Spleen (tissue), 11 donors: ENCODE results near the gene PPP2R2B. TPM values are rescaled to one million over a fixed set of nuclear protein-coding genes. Genes with fewer than 3 reads are reported as not detected.

Experiments used
- DNase-seq: peaks from one replicate; pipeline ENCODE4 v3.0.0-alpha.2; 2020
- H3K27ac ChIP-seq, 8 donors: fragments of 200-600 bp; sonication (generic) in 7 of 8; 1 replicate in 4 of 8; 2 replicates in 4 of 8; pipeline versions ENCODE4 v1.5.0 to v1.8.0; 2016 to 2021; ENCODE audit warnings: inconsistent platforms in 4 of 8, mild to moderate bottlenecking in 4 of 8, moderate library complexity in 1 of 8
- H3K27me3 ChIP-seq, 7 donors: fragments of 200-600 bp; sonication (generic) in 6 of 7; replicated peaks in 1 of 7; 1 replicate in 4 of 7; 2 replicates in 3 of 7; pipeline versions ENCODE4 v1.5.0 to v1.8.0; 2016 to 2021; ENCODE audit warnings: inconsistent platforms in 3 of 7, mild to moderate bottlenecking in 1 of 7
- H3K36me3 ChIP-seq, 6 donors: fragments of 200-600 bp; sonication (generic) in 5 of 6; 1 replicate in 4 of 6; 2 replicates in 2 of 6; pipeline versions ENCODE4 v1.5.0 to v1.8.0; 2016 to 2021; ENCODE audit warnings: inconsistent platforms in 2 of 6
- H3K4me1 ChIP-seq, 6 donors: fragments of 200-600 bp; sonication (generic) in 5 of 6; 1 replicate in 3 of 6; 2 replicates in 3 of 6; pipeline versions ENCODE4 v1.5.0 to v1.8.0; 2016 to 2021; ENCODE audit warnings: inconsistent platforms in 3 of 6
- H3K4me3 ChIP-seq, 8 donors: fragments of 200-600 bp; sonication (generic) in 7 of 8; 1 replicate in 4 of 8; 2 replicates in 4 of 8; pipeline versions ENCODE4 v1.5.0 to v1.8.0; 2016 to 2021; ENCODE audit warnings: inconsistent platforms in 4 of 8, mild to moderate bottlenecking in 4 of 8, moderate library complexity in 2 of 8
- H3K9me3 ChIP-seq, 8 donors: fragments of 200-600 bp; sonication (generic) in 7 of 8; 1 replicate in 4 of 8; 2 replicates in 4 of 8; pipeline versions ENCODE4 v1.5.0 to v1.8.0; 2016 to 2021; ENCODE audit warnings: inconsistent platforms in 4 of 8
- POLR2A ChIP-seq, 3 donors: fragments of 450-650 bp; IDR thresholded peaks; one replicate each; pipeline ENCODE4 v1.5.1; 2017; ENCODE audit warnings: antibody characterized with exemption in 3 of 3, mild to moderate bottlenecking in 1 of 3
- POLR2AphosphoS5 ChIP-seq, 3 donors: sonication (generic); formaldehyde crosslinking; IDR thresholded peaks; one replicate each; pipeline ENCODE4 v1.5.1; 2017; ENCODE audit warnings: antibody characterized with exemption in 3 of 3
- WGBS, 5 donors: extraction: QIAGEN DNeasy Blood & Tissue Kit in 3 of 5; methylation state at CpG; one replicate each; pipeline versions ENCODE4 v1.1.5 to v1.1.7; 2013 to 2018; 5-methylcytosine and 5-hydroxymethylcytosine counted together
- intact Hi-C: fragments of 100-400 bp; cut with DNase I; formaldehyde crosslinking; loops from one replicate; pipeline ENCODE4 v1.15.0; 2023; ENCODE audit warnings: low total_unique reads
- polyA plus RNA-seq, 3 donors: library from polyadenylated mRNA; stranded (reverse); fragments of 200-250 nt; gene quantifications; one replicate each; pipeline ENCODE4 v1.2.1, GENCODE V29; 2013
- total RNA-seq, 7 donors: library from RNA; depleted of rRNA in 3 of 7; stranded (reverse); fragments of >200 nt in 3 of 7; fragmentation: NEBNext Ultra II Directional in 4 of 7; extraction: Animal tissue kit (Norgen Biotek cat#: 25700) in 4 of 7; gene quantifications; one replicate each; pipeline versions ENCODE4 v1.1.0 to v1.2.1, GENCODE V29; 2016 to 2021
- TF ChIP-seq, protein P1 (sequence below), 11 experiments: fragments of 200-600 bp in 7 of 11; fragments of 450-650 bp in 4 of 11; sonication (generic) in 4 of 11; IDR thresholded peaks in 8 of 11; conservative IDR thresholded peaks in 3 of 11; 1 replicate in 7 of 11; 2 replicates in 4 of 11; pipeline versions ENCODE4 v1.4.0 to v1.8.0; 2016 to 2021; ENCODE audit warnings: antibody characterized with exemption in 11 of 11, inconsistent platforms in 4 of 11, mild to moderate bottlenecking in 1 of 11
- donor health status: healthy with polysubstance abuse.
- donor health status: DM: no; HTN: no; CAD: no; lungs with moderate emphysema.
- donor health status: DM: no; HTN: no; CAD: no.
- donor health status: Bipolar disorder and iron deficiency.
- donor health status: healthy.
- donor health status: DM: no; HTN: no; CAD: no.
- donor health status: DM: yes; HTN: yes; CAD: no.

The PPP2R2B gene
- total and polyA plus RNA-seq, 10 donors = 0.17 to 9.3 (median 4.1) TPM

DNA sequence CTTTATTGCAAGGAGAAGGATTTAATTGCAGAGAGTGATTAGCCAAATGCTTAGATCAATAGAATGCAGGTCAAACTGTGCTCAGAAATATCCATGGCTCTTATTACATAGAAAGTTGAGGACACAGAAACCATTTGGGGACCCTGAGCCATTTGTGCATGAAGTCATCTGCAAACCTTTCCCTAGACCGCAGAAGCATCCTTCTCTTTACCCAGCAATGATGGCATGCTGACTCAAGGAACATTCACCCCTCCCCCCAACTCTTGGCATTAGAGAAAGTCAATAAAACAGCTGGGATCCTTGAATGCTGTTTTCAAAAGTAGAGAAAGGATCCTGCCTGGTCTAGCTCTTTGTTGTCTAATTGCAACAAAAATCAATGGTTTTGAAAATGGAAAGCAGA is 73.5 kb downstream of the PPP2R2B start:
- Histone ChIP-seq H3K4me3 (no peak overlapping the region), H3K9me3 (no peaks in the 10 kb centered on the region), H3K36me3 (no peaks in the 10 kb centered on the region), H3K4me1 (no peaks in the 10 kb centered on the region), H3K27ac (no peak overlapping the region), H3K27me3 (no peaks in the 10 kb centered on the region)
- 33 to 80% (median 75%) methylated on average over 1 of the region's 1 CpG for WGBS, 5 donors
- TF ChIP-seq POLR2AphosphoS5 (IDR thresholded peaks at IDR 0.05) (no peak), POLR2A (IDR thresholded peaks at IDR 0.05) (no peak)
- TF ChIP-seq, protein P1, sequence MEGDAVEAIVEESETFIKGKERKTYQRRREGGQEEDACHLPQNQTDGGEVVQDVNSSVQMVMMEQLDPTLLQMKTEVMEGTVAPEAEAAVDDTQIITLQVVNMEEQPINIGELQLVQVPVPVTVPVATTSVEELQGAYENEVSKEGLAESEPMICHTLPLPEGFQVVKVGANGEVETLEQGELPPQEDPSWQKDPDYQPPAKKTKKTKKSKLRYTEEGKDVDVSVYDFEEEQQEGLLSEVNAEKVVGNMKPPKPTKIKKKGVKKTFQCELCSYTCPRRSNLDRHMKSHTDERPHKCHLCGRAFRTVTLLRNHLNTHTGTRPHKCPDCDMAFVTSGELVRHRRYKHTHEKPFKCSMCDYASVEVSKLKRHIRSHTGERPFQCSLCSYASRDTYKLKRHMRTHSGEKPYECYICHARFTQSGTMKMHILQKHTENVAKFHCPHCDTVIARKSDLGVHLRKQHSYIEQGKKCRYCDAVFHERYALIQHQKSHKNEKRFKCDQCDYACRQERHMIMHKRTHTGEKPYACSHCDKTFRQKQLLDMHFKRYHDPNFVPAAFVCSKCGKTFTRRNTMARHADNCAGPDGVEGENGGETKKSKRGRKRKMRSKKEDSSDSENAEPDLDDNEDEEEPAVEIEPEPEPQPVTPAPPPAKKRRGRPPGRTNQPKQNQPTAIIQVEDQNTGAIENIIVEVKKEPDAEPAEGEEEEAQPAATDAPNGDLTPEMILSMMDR (IDR thresholded peaks at IDR 0.05 in 8 of 11, conservative IDR thresholded peaks at IDR 0.05 in 3 of 11) = no peak
- DNase-seq = no peak
- intact Hi-C loops = no loop called here

DNA sequence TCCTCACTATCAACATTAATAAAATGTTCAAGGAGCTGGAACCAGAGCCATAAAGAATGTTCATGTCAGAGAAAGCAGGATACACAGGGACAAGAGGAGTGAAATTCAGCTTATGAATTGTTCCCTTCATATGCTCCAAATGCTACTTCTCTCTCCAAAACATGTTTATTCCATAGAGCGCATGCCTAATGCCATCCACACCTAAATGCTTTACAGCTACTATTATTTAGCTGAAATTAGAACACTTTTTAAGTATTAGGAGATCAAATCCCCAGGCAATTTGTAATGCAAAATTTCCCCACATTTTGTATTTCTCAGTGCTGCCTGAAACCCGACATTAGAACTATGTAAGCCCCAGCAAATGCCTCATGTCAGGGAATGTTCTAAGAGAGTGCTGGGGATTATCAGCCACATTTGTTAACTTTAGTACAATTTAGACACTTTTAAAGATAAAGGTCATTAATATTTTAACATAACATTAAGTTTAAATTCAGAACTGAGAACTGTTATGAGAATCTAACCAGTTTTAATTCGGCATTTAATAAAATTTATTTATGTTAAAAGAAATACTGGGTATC is 75.5 kb downstream of the PPP2R2B start:
- no peaks in the 10 kb centered on the region for H3K9me3 ChIP-seq
- H3K27ac ChIP-seq = no peak overlapping the region
- TF ChIP-seq POLR2AphosphoS5 (IDR thresholded peaks at IDR 0.05) = no peak
- TF ChIP-seq, protein P1 (IDR thresholded peaks at IDR 0.05 in 8 of 11, conservative IDR thresholded peaks at IDR 0.05 in 3 of 11) = no peak
- TF ChIP-seq POLR2A (IDR thresholded peaks at IDR 0.05) = no peak
- no peak overlapping the region for H3K4me3 ChIP-seq
- no peaks in the 10 kb centered on the region for H3K27me3 ChIP-seq
- peaks cover 0 to 5% (median 0%) of the 10 kb centered on the region in 6 donors for H3K4me1 ChIP-seq
- 78 to 91% (median 89%) methylated on average over 3 of the region's 3 CpGs for WGBS, 5 donors
- no peak for DNase-seq
- intact Hi-C loops = no loop called here
- H3K36me3 ChIP-seq = no peaks in the 10 kb centered on the region

DNA sequence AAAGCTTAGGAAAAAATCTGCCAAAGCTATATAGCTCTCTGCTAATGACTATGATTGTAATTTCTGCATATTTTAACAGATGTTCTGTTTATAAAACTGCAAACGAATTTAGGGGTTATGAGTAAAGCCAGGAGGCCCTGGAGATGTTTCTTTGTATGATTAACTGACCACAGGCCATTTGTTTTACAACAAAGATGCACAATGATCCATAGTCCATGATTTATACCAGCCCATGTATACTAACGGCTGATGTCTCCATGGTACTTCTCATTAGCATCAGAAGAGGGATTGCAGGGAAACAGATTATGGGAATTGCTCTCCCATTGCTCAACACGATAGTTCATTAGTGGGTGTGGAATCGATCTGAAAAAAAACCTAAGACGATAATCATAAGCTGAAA is 78.9 kb downstream of the PPP2R2B start:
- H3K36me3 ChIP-seq = no peaks in the 10 kb centered on the region
- WGBS, 5 donors = 75 to 85% (median 81%) methylated on average over 5 of the region's 5 CpGs
- intact Hi-C loops = no loop called here
- no peaks in the 10 kb centered on the region for H3K27me3 ChIP-seq
- peaks cover 0 to 9% (median 0%) of the 10 kb centered on the region in 6 donors for H3K4me1 ChIP-seq
- TF ChIP-seq POLR2AphosphoS5 (IDR thresholded peaks at IDR 0.05) (no peak), POLR2A (IDR thresholded peaks at IDR 0.05) (no peak)
- TF ChIP-seq, protein P1 (IDR thresholded peaks at IDR 0.05 in 8 of 11, conservative IDR thresholded peaks at IDR 0.05 in 3 of 11) = no peak
- H3K4me3 ChIP-seq = no peak overlapping the region
- no peaks in the 10 kb centered on the region for H3K9me3 ChIP-seq
- no peak for DNase-seq
- no peak overlapping the region for H3K27ac ChIP-seq

DNA sequence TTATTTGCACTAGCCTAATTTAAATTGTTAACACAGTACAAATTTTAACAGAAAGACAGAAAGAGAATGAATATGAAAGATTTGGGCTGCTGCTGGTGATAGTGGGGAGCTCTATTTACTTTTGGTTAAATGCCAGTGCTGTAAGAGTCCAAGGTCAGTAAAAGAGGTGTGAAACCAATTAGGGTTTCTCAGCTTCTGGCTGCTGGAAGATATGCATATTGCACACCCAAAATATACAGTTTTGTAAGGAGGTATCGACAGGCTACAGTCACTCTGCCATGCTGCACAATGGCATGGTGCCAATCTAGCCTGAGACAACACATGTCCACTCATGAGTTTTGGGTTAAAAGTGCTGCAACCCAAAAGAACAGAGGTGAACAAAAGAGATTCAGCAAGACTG is 79.3 kb downstream of the PPP2R2B start:
- Histone ChIP-seq H3K9me3 (no peaks in the 10 kb centered on the region), H3K4me1 (peaks cover 0 to 14% (median 0%) of the 10 kb centered on the region in 6 donors), H3K27me3 (no peaks in the 10 kb centered on the region), H3K36me3 (no peaks in the 10 kb centered on the region), H3K27ac (no peak overlapping the region), H3K4me3 (no peak overlapping the region)
- intact Hi-C loops = no loop called here
- no peak for DNase-seq
- TF ChIP-seq POLR2AphosphoS5 (IDR thresholded peaks at IDR 0.05) (no peak), POLR2A (IDR thresholded peaks at IDR 0.05) (no peak)
- TF ChIP-seq, protein P1 (IDR thresholded peaks at IDR 0.05 in 8 of 11, conservative IDR thresholded peaks at IDR 0.05 in 3 of 11) = no peak
- 59 to 76% (median 68%) methylated on average over 1 of the region's 1 CpG for WGBS, 5 donors
